NCI-H1092 treated with DMSO at 0.1 percent for 48 hours (cell line): Measurements from ENCODE around the gene PRSS48.
A peak's percentile ranks its signal among the peaks of the same experiment; 100 is the strongest.
"Not testable (repeated sequence)": the region's sequence is repeated elsewhere in the genome, so short reads cannot be mapped to it uniquely, and the experiment has no call there.

Experiments
- DNase-seq: peaks from one replicate; lab custom pipeline; 2025; lab: John Stamatoyannopoulos, UW

Gene PRSS48

GRCh38 chr4:151318307-151319006, 41.5 kb downstream of the PRSS48 start:
- DNase-seq, result no peak

DNA sequence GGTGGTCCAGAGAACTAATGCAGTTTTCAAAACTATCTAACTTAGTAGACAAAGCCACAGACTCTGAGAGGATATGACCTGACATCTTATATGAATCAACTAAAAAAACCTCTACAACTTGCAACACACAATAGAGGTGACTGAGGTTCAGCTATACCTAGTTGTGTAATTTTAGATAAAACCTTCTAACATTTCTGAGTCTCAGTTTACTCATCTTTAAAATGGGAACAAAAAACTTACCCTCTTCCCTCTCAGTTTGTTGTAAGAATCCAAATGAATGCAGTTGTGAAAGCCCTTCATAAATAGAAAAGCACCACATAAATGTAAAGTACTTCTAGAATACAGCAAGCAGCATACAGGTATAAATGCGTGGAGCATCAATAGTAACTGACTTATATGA, 42.5 kb downstream of the PRSS48 start:
- no peak for DNase-seq

- DNase-seq, result no peak
Observed at GRCh38 chr4:151321586-151321985, 44.6 kb downstream of the PRSS48 start.

DNA sequence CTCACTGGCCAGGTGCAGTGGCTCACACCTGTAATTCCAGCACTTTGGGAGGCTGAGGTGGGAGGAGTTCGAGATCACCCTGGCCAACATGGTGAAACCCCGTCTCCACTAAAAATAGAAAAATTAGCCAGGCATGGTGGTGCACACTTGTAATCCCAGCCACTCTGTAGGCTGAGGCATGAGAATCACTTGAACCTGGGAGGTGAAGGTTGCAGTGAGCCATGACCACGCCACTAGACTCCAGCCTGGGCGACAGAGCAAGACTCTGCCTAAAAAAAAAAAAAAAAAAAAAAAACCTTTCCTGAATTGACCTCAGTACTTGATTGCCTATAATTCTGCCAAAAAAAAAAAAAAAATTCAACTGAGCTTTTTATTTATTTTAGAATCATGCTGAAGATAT, 45.2 kb downstream of the PRSS48 start:
- not testable (repeated sequence) for DNase-seq

DNA sequence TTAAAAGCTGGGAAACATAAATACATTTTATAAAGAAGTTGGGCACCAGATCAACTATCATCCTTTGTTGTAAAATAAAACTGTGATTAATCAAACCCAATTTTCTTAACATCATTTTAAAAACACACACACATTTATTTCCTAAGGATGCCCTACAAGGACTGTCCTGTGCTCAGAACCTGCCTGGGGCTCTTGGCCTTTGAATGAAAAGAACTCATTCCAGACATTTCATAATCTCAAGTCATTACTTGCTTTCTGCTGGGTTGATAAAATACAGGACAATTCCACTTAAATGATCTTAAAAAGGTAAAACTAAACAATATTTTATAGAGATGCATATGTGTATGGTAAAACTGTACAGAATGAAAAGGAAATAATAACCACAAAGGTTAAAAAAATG, 45.6 kb downstream of the PRSS48 start:
- DNase-seq, result no peak

- DNase-seq, result no peak
Observed at GRCh38 chr4:151323667-151324066, 46.7 kb downstream of the PRSS48 start.

- no peak for DNase-seq
Observed at GRCh38 chr4:151324124-151324751, 47.3 kb downstream of the PRSS48 start.

- DNase-seq, result no peak
Observed at GRCh38 chr4:151324752-151325110, 47.8 kb downstream of the PRSS48 start.

GRCh38 chr4:151325111-151325948, 48.4 kb downstream of the PRSS48 start, which contains the start of gene SH3D19:
SH3D19 (minus strand) TSS chr4:151325605; CDS start chr4:151325352, 253 bp downstream.
- peak; percentile 28 for DNase-seq

GRCh38 chr4:151325949-151326246, 48.9 kb downstream of the PRSS48 start:
- DNase-seq, result no peak

DNA sequence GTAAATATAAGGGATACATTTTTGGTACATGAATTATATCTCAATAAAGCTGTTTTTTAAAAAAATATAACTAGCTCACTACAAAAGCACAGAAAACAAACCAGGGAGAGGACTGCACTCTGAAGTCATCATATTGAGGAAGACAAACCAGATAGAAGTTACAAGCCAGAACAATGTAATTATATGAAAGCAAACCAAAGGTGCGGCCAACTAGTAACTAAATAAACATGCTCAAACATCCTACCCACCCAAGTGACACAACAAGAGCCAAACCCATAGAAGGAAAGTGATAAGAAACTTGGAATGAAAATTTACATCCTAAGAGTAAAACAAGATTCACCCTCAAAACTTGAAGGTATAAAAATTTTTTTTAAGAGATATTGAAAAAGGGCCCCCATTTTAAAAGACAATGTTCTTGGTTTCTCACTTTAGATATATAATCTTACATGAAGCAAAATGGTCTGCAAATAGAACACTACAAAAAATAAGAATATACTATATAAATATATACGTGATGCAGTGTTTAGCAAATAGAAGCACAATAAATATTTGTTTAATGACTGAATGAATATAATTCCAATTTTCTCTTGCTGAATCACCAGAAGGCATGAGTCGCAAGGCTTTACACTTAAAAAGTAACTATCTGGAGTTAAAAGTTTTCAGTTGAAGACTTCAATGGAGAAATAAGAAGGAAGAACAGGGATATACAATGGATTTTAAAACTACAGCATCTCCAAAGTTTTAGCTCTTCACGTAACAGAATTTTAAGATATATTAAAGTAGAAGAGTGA, 52.5 kb downstream of the PRSS48 start:
- DNase-seq, result no peak

DNA sequence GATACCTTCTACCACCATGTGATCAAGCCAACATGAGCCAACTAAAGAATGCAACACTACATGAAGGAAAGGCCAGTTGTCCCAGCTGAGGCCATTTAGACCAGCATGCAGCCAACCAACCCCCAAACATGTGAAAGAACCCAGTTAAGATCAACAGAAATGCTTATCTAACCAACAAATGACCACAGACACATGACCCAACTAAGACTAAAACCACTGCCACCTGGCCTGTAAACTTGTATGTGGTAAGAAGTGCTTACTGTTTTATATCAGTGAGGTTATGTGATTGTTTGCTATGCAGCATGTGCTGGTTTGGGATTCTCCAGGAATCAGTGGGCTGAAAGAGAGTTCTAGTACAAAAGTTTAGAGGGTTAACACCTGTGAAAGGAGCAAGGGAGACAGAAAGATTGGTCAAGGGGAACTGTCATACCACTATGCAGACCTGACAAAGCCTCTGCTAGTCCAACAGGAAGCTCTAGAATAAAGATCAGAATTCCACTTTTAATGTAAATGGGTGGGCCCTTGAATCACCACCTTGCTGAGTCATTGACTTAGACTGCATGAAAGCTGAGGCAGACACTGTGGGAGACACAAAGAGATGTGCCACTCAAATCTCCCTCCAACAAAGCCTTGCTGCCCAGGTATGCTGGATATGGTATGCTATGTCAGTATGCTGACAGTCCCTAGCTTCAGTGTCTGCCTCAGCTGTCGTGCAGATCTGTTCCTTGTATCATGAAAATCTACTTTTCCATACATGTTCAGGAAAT, 54.5 kb downstream of the PRSS48 start:
- DNase-seq, result no peak

GRCh38 chr4:151339467-151339866, 62.5 kb downstream of the PRSS48 start:
- no peak for DNase-seq

DNA sequence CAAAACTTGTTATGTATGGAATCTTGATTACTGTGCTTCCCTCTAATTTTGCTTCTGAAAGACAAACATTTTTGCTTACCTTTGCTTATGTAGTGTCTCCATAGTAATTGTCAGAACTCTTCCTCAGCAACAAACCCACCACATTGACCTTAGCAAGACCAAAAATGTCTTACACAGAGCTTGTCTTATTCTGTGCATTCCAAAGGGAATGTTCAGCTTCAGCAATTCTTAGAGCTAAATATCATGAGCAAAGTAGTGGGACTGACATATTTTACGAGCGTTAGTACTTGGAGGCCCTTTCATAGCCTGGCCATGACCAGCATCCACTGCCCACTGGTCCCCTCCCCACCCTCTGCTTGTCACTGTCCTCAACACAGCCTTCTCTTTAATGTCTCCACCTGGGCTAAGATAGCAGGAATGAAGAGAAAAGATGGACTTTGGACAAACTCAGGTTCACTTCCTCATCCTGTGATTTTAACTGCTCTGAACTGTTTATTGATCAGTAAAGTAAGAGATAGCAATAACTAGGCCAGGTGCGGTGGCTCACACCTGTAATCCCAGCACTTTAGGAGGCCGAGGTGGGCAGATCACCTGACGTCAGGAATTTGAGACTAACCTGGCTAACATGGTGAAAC, 63.9 kb downstream of the PRSS48 start:
- no peak for DNase-seq
